ENCODE results near the gene DEF6.

The DEF6 gene

DNA sequence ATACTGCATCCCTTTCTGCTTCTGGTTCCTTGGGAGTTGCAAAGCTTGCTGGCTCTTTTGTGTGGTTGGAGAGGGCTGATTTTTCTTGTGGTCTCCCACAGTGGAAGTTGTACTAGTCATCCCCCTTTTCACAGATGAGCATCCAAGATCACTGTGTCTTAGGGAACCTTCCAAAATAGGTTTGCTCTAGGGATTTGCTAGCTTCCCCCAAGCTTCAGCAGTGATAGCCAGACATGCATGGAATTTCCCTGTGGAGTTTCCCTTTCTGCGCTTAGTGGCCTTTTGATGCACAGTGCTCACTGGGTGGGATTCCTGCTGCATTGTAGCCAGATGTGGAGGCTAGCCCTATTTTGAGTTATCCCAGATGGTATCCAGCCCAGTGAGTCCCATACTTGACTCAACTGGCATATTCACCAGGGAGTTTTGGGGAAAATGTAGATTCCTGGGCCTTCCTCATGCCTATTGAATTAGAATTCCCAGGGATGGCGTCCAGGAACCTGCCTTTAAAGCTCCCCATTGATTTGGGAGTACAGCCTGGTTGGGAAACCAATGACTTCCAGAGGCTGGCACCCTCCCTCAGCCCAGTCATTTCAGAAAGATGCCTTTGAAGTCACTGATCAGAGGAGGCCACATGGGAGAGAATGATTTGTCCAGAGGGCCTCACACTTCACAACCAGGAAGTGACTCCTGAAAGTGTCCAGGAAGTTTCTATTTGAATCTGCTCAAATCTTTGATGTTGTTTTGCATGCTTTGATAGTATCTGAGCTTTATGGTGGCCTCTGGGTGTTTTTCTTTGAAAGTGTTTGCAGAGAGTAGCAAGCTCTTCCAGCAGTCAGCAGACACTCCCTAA, 70.6 kb downstream of the DEF6 start:
- TF ChIP-seq, protein P1, sequence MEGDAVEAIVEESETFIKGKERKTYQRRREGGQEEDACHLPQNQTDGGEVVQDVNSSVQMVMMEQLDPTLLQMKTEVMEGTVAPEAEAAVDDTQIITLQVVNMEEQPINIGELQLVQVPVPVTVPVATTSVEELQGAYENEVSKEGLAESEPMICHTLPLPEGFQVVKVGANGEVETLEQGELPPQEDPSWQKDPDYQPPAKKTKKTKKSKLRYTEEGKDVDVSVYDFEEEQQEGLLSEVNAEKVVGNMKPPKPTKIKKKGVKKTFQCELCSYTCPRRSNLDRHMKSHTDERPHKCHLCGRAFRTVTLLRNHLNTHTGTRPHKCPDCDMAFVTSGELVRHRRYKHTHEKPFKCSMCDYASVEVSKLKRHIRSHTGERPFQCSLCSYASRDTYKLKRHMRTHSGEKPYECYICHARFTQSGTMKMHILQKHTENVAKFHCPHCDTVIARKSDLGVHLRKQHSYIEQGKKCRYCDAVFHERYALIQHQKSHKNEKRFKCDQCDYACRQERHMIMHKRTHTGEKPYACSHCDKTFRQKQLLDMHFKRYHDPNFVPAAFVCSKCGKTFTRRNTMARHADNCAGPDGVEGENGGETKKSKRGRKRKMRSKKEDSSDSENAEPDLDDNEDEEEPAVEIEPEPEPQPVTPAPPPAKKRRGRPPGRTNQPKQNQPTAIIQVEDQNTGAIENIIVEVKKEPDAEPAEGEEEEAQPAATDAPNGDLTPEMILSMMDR (IDR thresholded peaks at IDR 0.05; ENCODE audit: insufficient read depth, missing control alignments) = no peak
- DNase-seq (ENCODE audit: insufficient read length, low spot score) (no peak), FAIRE-seq (no peak)

DNA sequence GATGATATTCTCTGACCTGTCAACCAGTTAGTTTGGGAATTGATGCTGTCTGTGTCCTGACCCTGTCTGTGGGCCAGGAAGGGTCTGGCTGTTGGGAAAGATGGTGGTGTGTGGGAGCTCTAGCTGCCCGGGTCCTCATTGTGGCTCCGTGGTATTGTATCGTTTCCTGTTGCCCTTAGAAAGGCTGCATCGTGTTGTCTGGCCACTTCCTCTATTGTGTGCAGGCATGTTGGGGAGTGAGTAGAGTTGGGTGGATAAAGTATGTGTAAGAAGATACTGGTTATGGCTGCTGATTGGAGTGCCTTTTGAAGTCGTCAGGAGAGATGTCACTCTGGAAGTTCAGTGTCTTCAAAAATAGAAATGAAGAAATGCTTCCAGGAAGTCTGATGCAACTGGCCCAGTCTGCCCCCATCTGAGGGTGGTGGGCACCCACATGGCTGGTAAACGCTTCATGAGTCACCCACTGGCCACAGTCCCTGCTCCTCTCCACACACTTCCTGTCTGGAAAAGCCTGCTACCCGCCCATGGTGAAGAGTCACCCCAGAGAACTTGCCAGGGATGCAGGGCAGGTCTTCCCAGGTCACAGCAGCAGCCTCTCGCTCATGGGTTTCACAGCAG, 72.6 kb downstream of the DEF6 start:
- TF ChIP-seq, protein P1 (IDR thresholded peaks at IDR 0.05; ENCODE audit: insufficient read depth, missing control alignments) = no peak
- no peak for FAIRE-seq
- DNase-seq (ENCODE audit: insufficient read length, low spot score) = no peak

DNA sequence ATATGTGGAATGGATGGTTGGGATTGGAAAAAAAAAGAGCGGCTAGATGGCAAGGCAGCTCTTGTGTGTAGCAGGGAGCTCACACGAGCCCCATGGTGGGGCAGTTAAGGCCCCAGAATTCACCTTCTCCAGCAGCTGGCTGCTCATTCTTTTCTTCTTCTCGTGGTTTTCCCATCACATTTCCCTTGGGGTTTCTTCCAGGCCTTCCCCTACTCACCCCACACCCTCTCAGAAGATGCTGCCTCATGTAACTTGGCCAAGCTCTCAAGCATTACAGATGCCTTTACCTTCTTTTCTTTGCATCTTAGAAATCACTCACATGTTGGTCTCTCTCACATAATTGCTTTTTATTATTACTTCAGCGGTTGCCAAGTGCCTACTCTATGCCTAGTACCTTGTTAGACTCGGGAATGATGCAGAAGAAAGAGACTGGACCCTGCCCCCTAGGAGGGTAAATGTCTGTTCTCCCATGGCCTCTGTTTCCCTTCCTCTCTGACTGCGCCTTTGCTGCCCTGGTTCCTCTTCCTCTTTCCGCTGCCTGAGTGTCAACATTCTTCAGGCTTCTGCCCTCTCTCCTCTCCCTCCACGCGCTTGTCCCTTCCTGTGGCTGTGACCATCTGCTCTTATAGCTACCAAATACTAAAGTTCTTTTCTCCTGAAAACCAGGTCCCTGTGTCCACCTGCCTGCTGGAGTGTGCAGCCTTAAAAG, 73.3 kb downstream of the DEF6 start:
- TF ChIP-seq, protein P1 (IDR thresholded peaks at IDR 0.05; ENCODE audit: insufficient read depth, missing control alignments) = no peak
- FAIRE-seq (no peak), DNase-seq (ENCODE audit: insufficient read length, low spot score) (no peak)

Measured in D721Med (cell line).